Naive thymus-derived CD8-positive, alpha-beta T cell (primary cell): Measurements from ENCODE around the gene TPO. TPM values are rescaled to one million over a fixed set of nuclear protein-coding genes. Genes with fewer than 3 reads are reported as not detected.
"Not testable (repeated sequence)": the region's sequence is repeated elsewhere in the genome, so short reads cannot be mapped to it uniquely, and the experiment has no call there.

Source experiments
- ATAC-seq, 2 donors: fragments of 150-1000 bp; cut with Tn5 transposase in 1 of 2; sonication (Bioruptor Pico), chemical (Tn5 transposase) in 1 of 2; 1 replicate in 1 of 2; 2 replicates in 1 of 2; pipeline ENCODE4 v1.10.0; 2021; ENCODE audit warnings: mild to moderate bottlenecking in 2 of 2, moderate library complexity in 2 of 2
- POLR2A ChIA-PET: fragments of 350-600 bp; sonication (Branson Sonifier 250); formaldehyde crosslinking; loops from one replicate; lab custom pipeline; 2021; ENCODE audit warnings: antibody characterized with exemption; lab: Charles Lee
- DNase-seq, 10 donors: peaks; one replicate each; pipeline versions ENCODE4 v3.0.0 to v3.0.0-alpha.2; 2020 to 2022
- H3K27ac Mint-ChIP-seq, 10 donors: one replicate each; pipeline ENCODE4 v1.8.0; 2020 to 2022; ENCODE audit warnings: mild to moderate bottlenecking in 10 of 10, mixed read lengths in 10 of 10, moderate library complexity in 4 of 10, inconsistent platforms in 1 of 10
- H3K27me3 Mint-ChIP-seq, 5 donors: one replicate each; pipeline ENCODE4 v1.8.0; 2021 to 2022; ENCODE audit warnings: mixed read lengths in 5 of 5
- H3K36me3 Mint-ChIP-seq, 3 donors: one replicate each; pipeline ENCODE4 v1.8.0; 2020 to 2022; ENCODE audit warnings: mixed read lengths in 3 of 3, mild to moderate bottlenecking in 2 of 3, inconsistent platforms in 1 of 3
- H3K4me1 Mint-ChIP-seq, 4 donors: one replicate each; pipeline ENCODE4 v1.8.0; 2021 to 2022; ENCODE audit warnings: mixed read lengths in 4 of 4
- H3K4me3 Mint-ChIP-seq, 10 donors: one replicate each; pipeline ENCODE4 v1.8.0; 2020 to 2022; ENCODE audit warnings: mild to moderate bottlenecking in 10 of 10, mixed read lengths in 10 of 10, moderate library complexity in 6 of 10, inconsistent platforms in 1 of 10
- H3K9me3 Mint-ChIP-seq, 9 donors: one replicate each; pipeline ENCODE4 v1.8.0; 2020 to 2022; ENCODE audit warnings: mixed read lengths in 9 of 9, mild to moderate bottlenecking in 3 of 9, inconsistent platforms in 1 of 9, moderate library complexity in 1 of 9
- polyA plus RNA-seq, 3 donors: library from polyadenylated mRNA; unstranded; fragments of 300-500 nt; fragmentation: Illumina TruSeq; gene quantifications; one replicate each; pipeline ENCODE4 v1.2.3, GENCODE V29; 2021
- total RNA-seq, 8 experiments: library from RNA in 2 of 8; stranded (reverse) in 2 of 8; gene quantifications; one replicate each; pipeline ENCODE4 v1.2.3 and lab custom pipeline; 2021 to 2026

The TPO gene
- total and polyA plus RNA-seq, 5 experiments from 2014 or later, result not detected

DNA sequence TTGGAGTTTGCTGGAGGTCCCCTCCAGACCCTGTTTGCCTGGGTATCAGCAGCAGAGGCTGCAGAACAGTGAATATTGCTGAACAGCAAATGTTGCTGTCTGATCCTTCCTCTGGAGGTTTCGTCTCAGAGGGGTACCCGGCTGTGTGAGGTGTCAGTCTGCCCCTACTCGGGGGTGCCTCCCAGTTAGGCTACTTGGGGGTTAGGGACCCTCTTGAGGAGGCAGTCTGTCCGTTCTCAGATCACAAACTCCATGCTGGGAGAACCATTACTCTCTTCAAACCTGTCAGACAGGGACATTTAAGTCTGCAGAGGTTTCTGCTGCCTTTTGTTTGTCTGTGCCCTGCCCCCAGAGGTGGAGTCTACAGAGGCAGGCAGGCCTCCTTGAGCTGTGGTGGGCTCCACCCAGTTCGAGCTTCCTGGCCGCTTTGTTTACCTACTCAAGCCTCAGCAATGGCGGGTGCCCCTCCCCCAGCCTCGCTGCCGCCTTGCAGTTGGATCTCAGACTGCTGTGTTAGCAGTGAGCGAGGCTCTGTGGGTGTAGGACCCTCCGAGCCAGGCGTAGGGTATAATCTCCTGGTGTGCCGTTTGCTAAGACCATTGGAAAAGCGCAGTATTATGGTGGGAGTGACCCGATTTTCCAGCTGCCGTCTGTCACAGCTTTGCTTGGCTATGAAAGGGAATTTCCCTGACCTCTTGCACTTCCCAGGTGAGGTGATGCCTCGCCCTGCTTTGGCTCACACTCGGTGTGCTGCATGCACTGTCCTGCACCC is 25.1 kb upstream of the TPO start:
- H3K27me3 Mint-ChIP-seq, H3K36me3 Mint-ChIP-seq, ATAC-seq, DNase-seq, POLR2A ChIA-PET: not testable (repeated sequence)
- Mint-ChIP-seq H3K27ac (peak overlapping the region in 6 of 10 donors; percentile 4 to 43 (median 33)), H3K9me3 (peaks cover 0 to 18% (median 8%) of the 10 kb centered on the region in 9 donors), H3K4me1 (peaks cover 0 to 12% (median 8%) of the 10 kb centered on the region in 4 donors), H3K4me3 (peak overlapping the region in 3 of 10 donors; percentile 13 to 34 (median 26))

DNA sequence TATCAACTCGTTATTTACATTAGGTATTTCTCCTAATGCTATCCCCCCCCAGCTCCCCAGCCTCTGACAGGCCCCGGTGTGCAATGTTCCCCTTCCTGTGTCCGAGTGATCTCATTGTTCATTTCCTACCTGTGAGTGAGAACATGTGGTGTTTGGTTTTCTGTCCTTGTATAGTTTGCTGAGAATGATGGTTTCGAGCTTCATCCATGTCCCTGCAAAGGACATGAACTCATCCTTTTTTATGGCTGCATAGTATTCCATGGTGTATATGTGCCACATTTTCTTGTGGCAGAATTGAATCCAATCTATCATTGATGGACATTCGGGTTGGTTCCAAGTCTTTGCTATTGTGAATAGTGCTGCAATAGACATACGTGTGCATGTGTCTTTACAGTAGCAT is 23.1 kb upstream of the TPO start:
- DNase-seq, H3K4me3 Mint-ChIP-seq, ATAC-seq, H3K27ac Mint-ChIP-seq, POLR2A ChIA-PET, H3K36me3 Mint-ChIP-seq, H3K27me3 Mint-ChIP-seq: not testable (repeated sequence)
- H3K4me1 Mint-ChIP-seq, result peaks cover 0 to 12% (median 8%) of the 10 kb centered on the region in 4 donors
- peaks cover 0 to 16% (median 6%) of the 10 kb centered on the region in 9 donors for H3K9me3 Mint-ChIP-seq

DNA sequence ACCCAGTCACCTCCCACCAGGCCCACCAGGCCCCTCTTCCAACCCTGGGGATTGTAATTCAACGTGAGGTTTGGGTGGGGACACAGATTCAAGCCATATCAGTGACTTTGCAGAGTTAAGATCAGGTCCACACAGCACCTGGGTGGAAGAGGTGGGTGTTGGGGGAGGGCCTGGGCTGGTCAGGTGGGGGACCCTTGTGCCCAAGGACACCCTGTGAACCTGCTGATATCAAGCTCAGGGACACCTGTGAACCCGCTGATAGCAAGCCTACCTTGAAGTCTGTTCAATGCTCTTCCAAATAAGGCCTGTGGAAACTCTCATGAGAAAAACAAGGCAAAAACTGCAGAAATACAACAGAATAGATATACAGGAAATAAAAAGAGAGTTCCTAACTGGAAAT is 19.9 kb upstream of the TPO start:
- no peak for DNase-seq
- ATAC-seq, result no peak
- peaks cover 0 to 8% (median 8%) of the 10 kb centered on the region in 4 donors for H3K4me1 Mint-ChIP-seq
- peaks cover 0 to 3% (median 0%) of the 10 kb centered on the region in 3 donors for H3K36me3 Mint-ChIP-seq
- peaks cover 0 to 9% (median 4%) of the 10 kb centered on the region in 5 donors for H3K27me3 Mint-ChIP-seq
- H3K4me3 Mint-ChIP-seq, result no peak overlapping the region
- peaks cover 0 to 16% (median 3%) of the 10 kb centered on the region in 9 donors for H3K9me3 Mint-ChIP-seq
- H3K27ac Mint-ChIP-seq, result no peak overlapping the region
- POLR2A ChIA-PET, result no interaction called here

DNA sequence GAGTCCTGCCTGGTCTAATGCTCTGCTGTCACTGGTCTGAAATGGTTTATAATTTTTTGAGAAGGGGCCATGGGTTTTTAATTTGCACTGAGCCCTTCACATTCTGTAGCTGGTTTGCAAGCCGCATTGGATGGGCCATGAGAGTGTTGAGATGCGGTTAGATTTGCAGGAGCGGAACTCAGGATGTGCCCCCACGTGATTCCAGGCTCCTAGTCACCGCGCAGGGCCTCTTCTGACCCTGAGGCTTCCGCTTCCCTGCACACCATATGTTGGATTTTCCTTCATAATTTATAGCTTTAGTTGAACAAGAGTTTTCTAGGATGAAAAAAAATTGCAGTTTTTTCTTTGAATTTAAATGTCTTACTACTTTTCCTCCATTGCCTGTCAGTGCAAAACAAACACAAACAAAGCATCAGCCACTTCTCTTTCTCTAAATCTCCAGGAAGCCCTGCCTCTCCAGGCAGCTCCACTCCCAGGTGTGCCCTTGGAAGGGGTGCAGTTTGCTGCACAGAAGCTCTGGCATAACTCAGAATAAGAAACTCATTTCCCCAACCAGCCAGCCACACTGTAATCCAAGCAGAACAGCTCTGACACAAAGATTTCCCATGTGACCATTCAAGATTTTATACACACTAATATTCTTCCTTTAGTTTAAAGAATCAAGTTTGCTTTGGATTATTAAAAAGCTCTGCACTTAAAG is 18.4 kb upstream of the TPO start:
- Mint-ChIP-seq H3K36me3 (no peaks in the 10 kb centered on the region), H3K4me1 (peaks cover 0 to 8% (median 1%) of the 10 kb centered on the region in 4 donors), H3K9me3 (peaks cover 0 to 11% (median 2%) of the 10 kb centered on the region in 9 donors), H3K27ac (no peak overlapping the region), H3K4me3 (no peak overlapping the region), H3K27me3 (peaks cover 0 to 18% (median 5%) of the 10 kb centered on the region in 5 donors)
- ATAC-seq (no peak), DNase-seq (no peak)
- POLR2A ChIA-PET, result no interaction called here

DNA sequence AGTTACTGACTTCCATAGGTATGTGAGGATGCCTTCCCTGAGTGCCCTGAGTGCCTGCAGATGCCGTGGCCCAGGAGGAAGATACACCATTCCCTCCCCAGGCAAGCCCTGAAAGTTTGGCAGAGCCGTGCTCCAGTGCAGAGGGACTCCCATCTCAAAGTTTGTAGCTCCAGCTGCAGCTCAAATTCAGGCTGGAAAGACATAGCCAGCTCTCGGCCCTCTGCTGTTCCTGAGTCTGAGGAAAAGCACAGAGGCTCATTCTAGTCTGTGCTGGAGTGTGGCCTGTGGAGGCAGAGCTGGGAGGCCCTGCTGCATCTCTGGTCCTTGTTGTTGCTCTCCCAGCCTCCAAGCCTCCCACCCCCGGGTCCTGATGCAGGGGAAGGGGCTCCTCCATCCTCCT is 15.9 kb upstream of the TPO start:
- H3K4me3 Mint-ChIP-seq, result no peak overlapping the region
- no peak for ATAC-seq
- peaks cover 0 to 15% (median 1%) of the 10 kb centered on the region in 4 donors for H3K4me1 Mint-ChIP-seq

DNA sequence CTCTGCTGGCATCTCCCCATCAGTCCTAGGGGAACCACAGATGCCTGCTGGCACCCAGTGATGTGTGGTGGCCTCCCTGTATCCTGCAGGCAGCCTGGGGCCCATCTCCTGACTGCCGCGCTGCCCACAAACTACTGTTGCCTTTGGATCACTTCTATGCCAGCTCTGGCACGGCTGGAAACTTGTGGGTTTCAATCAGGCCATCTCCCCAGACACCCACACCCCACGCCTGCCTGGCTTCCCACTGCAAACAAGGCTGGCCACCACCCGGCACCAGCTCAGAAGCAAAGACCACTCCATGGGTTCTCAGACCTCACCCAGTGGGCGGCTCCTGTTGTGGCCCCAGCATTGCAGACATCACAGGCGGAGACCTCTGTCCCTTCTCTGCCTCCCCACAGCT is 15.1 kb upstream of the TPO start:
- Mint-ChIP-seq H3K9me3 (peaks cover 0 to 18% (median 2%) of the 10 kb centered on the region in 9 donors), H3K27me3 (peaks cover 0 to 12% (median 2%) of the 10 kb centered on the region in 5 donors), H3K27ac (no peak overlapping the region), H3K36me3 (no peaks in the 10 kb centered on the region), H3K4me1 (peaks cover 0 to 15% (median 1%) of the 10 kb centered on the region in 4 donors), H3K4me3 (no peak overlapping the region)
- POLR2A ChIA-PET, result no interaction called here
- ATAC-seq (no peak), DNase-seq (no peak)

More for the DNA sequence above, 15.9 kb upstream of the TPO start:
- no peak for DNase-seq
- H3K27ac Mint-ChIP-seq, result no peak overlapping the region
- H3K27me3 Mint-ChIP-seq, result peaks cover 0 to 18% (median 5%) of the 10 kb centered on the region in 5 donors
- H3K9me3 Mint-ChIP-seq, result peaks cover 0 to 10% (median 2%) of the 10 kb centered on the region in 9 donors
- no peaks in the 10 kb centered on the region for H3K36me3 Mint-ChIP-seq
- POLR2A ChIA-PET, result no interaction called here

DNA sequence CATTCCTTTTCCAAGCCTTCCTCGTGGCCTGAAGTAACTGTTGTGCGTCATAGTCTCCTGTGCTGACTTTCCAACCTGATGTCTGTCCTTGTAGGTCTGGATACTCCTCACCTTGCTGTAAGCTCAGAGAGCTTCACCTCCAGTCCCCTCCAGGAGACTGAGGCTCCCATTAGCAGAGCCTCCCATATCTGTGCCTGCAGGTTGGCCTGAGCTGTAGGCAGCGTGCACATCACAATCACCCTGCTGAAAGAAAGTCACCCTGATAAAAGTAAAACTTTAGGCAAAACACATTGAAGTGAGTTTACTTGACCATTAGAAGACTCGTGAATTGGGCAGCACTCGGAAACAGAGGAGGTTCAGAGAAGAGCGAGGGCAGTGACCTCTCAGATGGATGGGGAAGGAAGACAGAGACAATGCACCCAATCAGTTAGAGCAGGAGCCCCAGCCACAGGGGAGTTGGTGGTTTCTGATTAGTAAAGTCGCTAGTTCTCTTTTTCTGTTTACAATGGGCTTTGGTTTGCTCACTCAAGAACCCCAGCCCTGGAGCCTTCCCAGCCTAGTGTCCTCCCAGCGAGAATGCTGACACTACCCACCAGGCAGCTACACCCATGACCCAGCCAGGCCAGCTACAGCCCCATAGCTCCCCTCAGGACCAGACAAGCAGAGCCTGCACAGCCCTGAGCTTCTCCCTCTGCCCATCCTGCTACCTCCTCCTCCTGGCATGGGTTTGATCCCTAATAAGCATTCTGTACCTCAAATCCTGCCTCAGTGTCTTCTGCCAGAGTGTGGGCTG is 12.1 kb upstream of the TPO start:
- peaks cover 0 to 10% (median 2%) of the 10 kb centered on the region in 5 donors for H3K27me3 Mint-ChIP-seq
- peaks cover 0 to 15% (median 1%) of the 10 kb centered on the region in 4 donors for H3K4me1 Mint-ChIP-seq
- ATAC-seq (no peak), DNase-seq (no peak)
- H3K36me3 Mint-ChIP-seq, result no peaks in the 10 kb centered on the region
- peak overlapping the region in 1 of 10 donors; percentile 34 for H3K4me3 Mint-ChIP-seq
- H3K27ac Mint-ChIP-seq, result peak overlapping the region in 1 of 10 donors; percentile 32
- H3K9me3 Mint-ChIP-seq, result peaks cover 0 to 20% (median 5%) of the 10 kb centered on the region in 9 donors
- POLR2A ChIA-PET, result no interaction called here

DNA sequence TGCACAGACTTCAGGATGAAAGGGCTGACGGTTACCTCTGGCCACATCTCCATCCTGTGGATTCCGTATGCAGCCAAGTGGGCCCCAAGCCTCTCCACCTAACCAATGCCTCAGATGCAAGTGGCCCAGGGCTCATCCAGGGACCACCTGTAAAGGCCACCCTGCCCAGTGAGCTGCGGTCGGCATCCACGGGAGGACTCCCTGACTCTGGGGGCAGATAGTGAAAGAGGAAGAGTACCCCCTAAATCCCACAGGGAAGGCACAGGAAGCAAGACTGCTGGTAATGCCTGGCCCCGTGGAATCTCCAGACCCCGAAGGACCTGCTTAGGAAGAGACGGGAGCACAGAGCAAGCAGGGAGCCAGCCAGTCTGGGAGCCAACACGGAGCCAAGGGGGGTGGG is 11.2 kb upstream of the TPO start:
- POLR2A ChIA-PET, result no interaction called here
- H3K4me3 Mint-ChIP-seq, result no peak overlapping the region
- H3K4me1 Mint-ChIP-seq, result peaks cover 0 to 15% (median 3%) of the 10 kb centered on the region in 4 donors
- peaks cover 0 to 20% (median 5%) of the 10 kb centered on the region in 9 donors for H3K9me3 Mint-ChIP-seq
- no peak for DNase-seq
- ATAC-seq, result no peak
- peaks cover 0 to 10% (median 2%) of the 10 kb centered on the region in 5 donors for H3K27me3 Mint-ChIP-seq
- no peaks in the 10 kb centered on the region for H3K36me3 Mint-ChIP-seq
- H3K27ac Mint-ChIP-seq, result no peak overlapping the region

DNA sequence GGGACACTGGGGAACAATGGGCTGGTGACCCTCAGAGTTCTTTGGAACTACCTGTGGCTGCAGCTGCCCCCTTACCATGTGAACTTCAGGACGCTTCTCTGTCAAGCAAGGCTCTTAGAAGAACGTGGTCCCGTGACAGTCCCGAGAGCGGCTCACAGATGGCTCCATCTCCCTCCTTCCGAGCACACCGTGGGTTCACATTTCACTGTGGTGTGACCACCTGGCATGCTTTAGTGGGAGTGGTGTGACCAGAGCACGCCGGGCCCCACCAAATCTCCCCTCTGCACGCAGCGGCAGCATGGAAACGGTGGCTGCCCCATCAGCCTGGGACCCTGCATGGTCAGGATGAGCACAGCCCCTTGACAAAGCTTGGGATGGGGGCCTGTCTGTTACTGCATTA is 9.7 kb upstream of the TPO start:
- ATAC-seq (no peak), DNase-seq (no peak)
- Mint-ChIP-seq H3K4me3 (no peak overlapping the region), H3K4me1 (peaks cover 0 to 15% (median 3%) of the 10 kb centered on the region in 4 donors), H3K27ac (no peak overlapping the region), H3K36me3 (no peaks in the 10 kb centered on the region), H3K27me3 (peaks cover 0 to 10% (median 0%) of the 10 kb centered on the region in 5 donors), H3K9me3 (peaks cover 0 to 20% (median 5%) of the 10 kb centered on the region in 9 donors)
- POLR2A ChIA-PET, result no interaction called here

DNA sequence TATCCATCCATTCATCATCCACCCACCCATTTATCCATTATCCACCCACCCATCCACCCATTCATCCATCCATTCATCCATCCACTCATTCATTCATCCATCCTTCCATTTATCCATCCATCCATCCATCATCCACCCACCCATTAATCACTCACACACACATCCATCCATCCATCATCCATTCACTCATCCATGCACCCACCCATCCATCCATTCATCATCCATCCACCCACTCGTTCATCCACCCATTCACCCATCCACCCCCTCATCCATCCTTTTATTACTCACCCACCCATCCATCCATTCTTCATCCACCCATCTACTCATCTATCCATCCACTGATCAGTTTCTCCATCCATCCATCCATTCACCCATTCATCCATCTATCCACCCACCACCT is 8.1 kb upstream of the TPO start:
- no peak overlapping the region for H3K27ac Mint-ChIP-seq
- H3K9me3 Mint-ChIP-seq, result peaks cover 0 to 20% (median 5%) of the 10 kb centered on the region in 9 donors
- ATAC-seq (no peak), DNase-seq (no peak)
- H3K4me1 Mint-ChIP-seq, result peaks cover 0 to 10% (median 2%) of the 10 kb centered on the region in 4 donors
- H3K36me3 Mint-ChIP-seq, result no peaks in the 10 kb centered on the region
- H3K27me3 Mint-ChIP-seq, result no peaks in the 10 kb centered on the region
- no peak overlapping the region for H3K4me3 Mint-ChIP-seq
- POLR2A ChIA-PET, result no interaction called here

DNA sequence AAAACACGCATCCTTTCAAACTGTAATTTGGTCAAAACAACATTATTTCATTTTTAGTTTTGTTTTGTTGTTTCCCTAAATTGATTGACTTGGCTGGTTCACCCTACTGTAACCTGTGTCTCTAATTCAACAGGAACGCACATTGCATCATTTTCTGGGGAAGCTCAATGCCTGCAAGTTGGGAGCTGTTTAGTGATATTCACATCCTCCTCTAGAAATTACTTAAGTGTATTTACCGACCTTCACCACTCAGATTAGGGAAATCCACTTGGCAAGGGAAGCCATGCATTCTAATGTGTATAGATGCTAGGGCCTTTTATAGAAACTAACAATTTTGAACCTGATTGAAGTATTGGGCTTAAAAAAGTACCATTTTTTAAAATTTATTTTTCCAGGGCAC is 7.3 kb upstream of the TPO start:
- POLR2A ChIA-PET, result no interaction called here

DNA sequence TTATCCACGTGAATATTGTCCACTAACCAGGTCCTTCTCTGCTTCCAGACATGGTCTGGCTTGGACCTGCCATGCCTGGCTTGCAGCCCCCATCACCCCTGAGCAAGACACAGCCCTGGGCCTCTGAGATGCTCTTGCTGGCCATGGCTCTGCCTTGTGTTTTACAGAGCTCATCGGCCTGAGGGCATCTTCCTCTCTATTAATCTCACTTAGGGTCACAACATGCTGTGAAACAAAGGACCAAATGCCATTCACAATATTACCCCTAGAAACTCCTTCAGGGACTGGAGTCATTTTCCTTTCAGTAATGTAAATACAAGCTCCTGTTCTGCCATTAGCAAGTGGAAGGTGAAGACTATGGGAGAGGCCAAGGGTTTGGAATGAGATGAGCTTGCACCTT is 6.8 kb upstream of the TPO start:
- H3K9me3 Mint-ChIP-seq, result peaks cover 0 to 14% (median 5%) of the 10 kb centered on the region in 9 donors
- H3K27me3 Mint-ChIP-seq, result no peaks in the 10 kb centered on the region
- H3K4me1 Mint-ChIP-seq, result peaks cover 0 to 4% (median 2%) of the 10 kb centered on the region in 4 donors
- no peak overlapping the region for H3K27ac Mint-ChIP-seq
- DNase-seq, result no peak
- no peak for ATAC-seq
- POLR2A ChIA-PET, result no interaction called here
- no peak overlapping the region for H3K4me3 Mint-ChIP-seq
- no peaks in the 10 kb centered on the region for H3K36me3 Mint-ChIP-seq

More for the DNA sequence above, 7.3 kb upstream of the TPO start:
- Mint-ChIP-seq H3K4me1 (peaks cover 0 to 8% (median 2%) of the 10 kb centered on the region in 4 donors), H3K9me3 (peaks cover 0 to 18% (median 5%) of the 10 kb centered on the region in 9 donors), H3K27me3 (no peaks in the 10 kb centered on the region), H3K4me3 (no peak overlapping the region), H3K36me3 (no peaks in the 10 kb centered on the region), H3K27ac (no peak overlapping the region)
- no peak for DNase-seq
- no peak for ATAC-seq
